A549 (cell line): ENCODE measurements around the gene POP5. TPM values are rescaled to one million over a fixed set of nuclear protein-coding genes. Genes with fewer than 3 reads are reported as not detected.

Source experiments
- ATAC-seq, 2 experiments: fragments of 200-7000 bp in 1 of 2; fragments of >200 bp in 1 of 2; cut with Nextera tagmentation in 1 of 2; cut with Tn5 transposase in 1 of 2; 3 replicates each; pipeline versions ENCODE4 v1.8.0 to v1.9.1; 2018 to 2020; ENCODE audit warnings: mild to moderate bottlenecking in 1 of 2, moderate library complexity in 1 of 2
- CTCF ChIA-PET: fragments of 300-600 bp; sonication (Branson Sonifier 250); formaldehyde crosslinking; extraction: SDS; loops from one replicate; lab custom pipeline; 2021; ENCODE audit warnings: antibody characterized with exemption, inconsistent platforms; lab: Yijun Ruan, JAX
- POLR2A ChIA-PET: fragments of 350-600 bp; formaldehyde crosslinking; extraction: SDS; loops from one replicate; lab custom pipeline; 2021; ENCODE audit warnings: antibody characterized with exemption, inconsistent platforms; lab: Yijun Ruan, JAX
- DNase-seq, 2 experiments: peaks; one replicate each; pipeline versions ENCODE4 v3.0.0 to v3.0.0-alpha.2; 2011 to 2016; ENCODE audit warnings: low read depth in 1 of 2, low spot score in 1 of 2
- FAIRE-seq: peaks from 2 replicates; lab custom pipeline; 2011; peaks lifted over from hg19 to GRCh38; lab: Jason Lieb, UNC
- H3K27ac ChIP-seq, 2 experiments: fragments of >200 bp; sonication (Bioruptor Twin); formaldehyde crosslinking; 3 replicates each; pipeline ENCODE4 v1.5.1; 2016 to 2017
- H3K4me1 ChIP-seq: fragments of >200 bp; sonication (Bioruptor Twin); formaldehyde crosslinking; 3 replicates; pipeline ENCODE4 v1.6.1; 2016
- H3K4me2 ChIP-seq: fragments of >200 bp; sonication (Bioruptor Twin); formaldehyde crosslinking; 3 replicates; pipeline ENCODE4 v1.6.1; 2016
- H3K4me3 ChIP-seq: fragments of >200 bp; sonication (Bioruptor Twin); formaldehyde crosslinking; 3 replicates; pipeline ENCODE4 v1.5.1; 2016
- H3K9me3 ChIP-seq: fragments of >200 bp; sonication (Bioruptor Twin); formaldehyde crosslinking; 3 replicates; pipeline ENCODE4 v1.6.1; 2016
- BCL3 ChIP-seq: fragments of >200 bp; sonication (Bioruptor Twin); formaldehyde crosslinking; IDR thresholded peaks from 3 replicates; pipeline ENCODE4 v1.6.1; 2016
- BHLHE40 ChIP-seq: IDR thresholded peaks from 2 replicates; pipeline ENCODE4 v1.6.1; 2012; ENCODE audit warnings: low read depth, low read length, inconsistent platforms
- CHD4 ChIP-seq: fragments of 200-600 bp; sonication (generic); IDR thresholded peaks from 2 replicates; pipeline ENCODE4 v1.6.1; 2016; ENCODE audit warnings: antibody characterized with exemption, mild to moderate bottlenecking, borderline replicate concordance
- EHMT2 ChIP-seq: fragments of 200-600 bp; sonication (generic); IDR thresholded peaks from 2 replicates; pipeline ENCODE4 v1.6.1; 2016; ENCODE audit warnings: antibody characterized with exemption, low read depth, mild to moderate bottlenecking, moderate library complexity
- FOXS1 ChIP-seq: fragments of 250-450 bp; sonication (Bioruptor Pico); IDR thresholded peaks from 2 replicates; pipeline ENCODE4 v1.5.0; 2020; ENCODE audit warnings: mild to moderate bottlenecking, moderate library complexity
- HOXB5 ChIP-seq: fragments of 250-450 bp; sonication (Bioruptor Pico); IDR thresholded peaks from 2 replicates; pipeline ENCODE4 v1.5.0; 2020; ENCODE audit warnings: mild to moderate bottlenecking, moderate library complexity
- MAFK ChIP-seq: fragments of 450-650 bp; IDR thresholded peaks from 2 replicates; pipeline ENCODE4 v1.6.1; 2014; ENCODE audit not compliant: partially characterized antibody
- MYC ChIP-seq: IDR thresholded peaks from 2 replicates; pipeline ENCODE4 v1.6.1; 2012; ENCODE audit warnings: mild to moderate bottlenecking, inconsistent platforms, low read length, improper control_type of control experiment, borderline replicate concordance
- NFE2L2 ChIP-seq: fragments of 150-350 bp; conservative IDR thresholded peaks from 2 replicates; pipeline ENCODE4 v1.6.1; 2014; ENCODE audit warnings: low read length
- POLR2AphosphoS2 ChIP-seq: conservative IDR thresholded peaks from 2 replicates; pipeline ENCODE4 v1.6.1; 2012; ENCODE audit warnings: low read length, improper control_type of control experiment, inconsistent platforms
- RARB ChIP-seq: fragments of 250-450 bp; sonication (Bioruptor Pico); IDR thresholded peaks from 2 replicates; pipeline ENCODE4 v1.8.0; 2021; ENCODE audit warnings: mild to moderate bottlenecking, moderate library complexity
- TP53 ChIP-seq: fragments of 250-450 bp; sonication (Bioruptor Pico); IDR thresholded peaks from 2 replicates; pipeline ENCODE4 v1.5.0; 2021; ENCODE audit warnings: mild to moderate bottlenecking, moderate library complexity
- ZC3H11A ChIP-seq: fragments of 450-650 bp; IDR thresholded peaks from 2 replicates; pipeline ENCODE4 v1.6.1; 2014; ENCODE audit warnings: antibody characterized with exemption, mild to moderate bottlenecking
- ZNF302 ChIP-seq: fragments of 250-450 bp; sonication (Bioruptor Pico); IDR thresholded peaks from 2 replicates; pipeline ENCODE4 v1.9.0; 2021; ENCODE audit warnings: inconsistent platforms, mild to moderate bottlenecking, moderate library complexity
- ZSCAN20 ChIP-seq: fragments of 250-450 bp; sonication (Bioruptor Pico); IDR thresholded peaks from 2 replicates; pipeline ENCODE4 v1.8.0; 2022; ENCODE audit warnings: mild to moderate bottlenecking, moderate library complexity
- WGBS: methylation state at CpG from one replicate; pipeline ENCODE4 v1.1.6; 2017; ENCODE audit errors: missing lambda C conversion rate; 5-methylcytosine and 5-hydroxymethylcytosine counted together
- polyA plus RNA-seq, 4 experiments: library from polyadenylated mRNA; depleted of rRNA in 3 of 4; stranded (reverse); fragments of >200 nt; fragmentation: RNase III in 1 of 4; extraction: RNeasy Plus Mini Kit Qiagen cat#74134 plus additional on column Dnase treatment in 1 of 4; gene quantifications; 2 replicates in 3 of 4; 3 replicates in 1 of 4; pipeline ENCODE4 v1.2.3, GENCODE V29; 2011 to 2017
- TF ChIP-seq, protein P1 (sequence below): fragments of 450-650 bp; IDR thresholded peaks from 2 replicates; pipeline ENCODE4 v1.6.1; 2014; ENCODE audit warnings: antibody characterized with exemption
- TF ChIP-seq, protein P2 (sequence below): IDR thresholded peaks from 2 replicates; pipeline ENCODE4 v1.6.1; 2012
- TF ChIP-seq, protein P3 (sequence below): fragments of >200 bp; sonication (Bioruptor Twin); formaldehyde crosslinking; IDR thresholded peaks from 3 replicates; pipeline ENCODE4 v1.5.1; 2016
- TF ChIP-seq, protein P4 (sequence below): fragments of 200-600 bp; sonication (generic); IDR thresholded peaks from 2 replicates; pipeline ENCODE4 v1.6.1; 2016; ENCODE audit warnings: antibody characterized with exemption, mild to moderate bottlenecking, moderate library complexity

Gene POP5
- polyA plus RNA-seq, 2 of the 4 experiments (the other 2 are of a cell fraction), result 82.4 to 111 TPM

GRCh38 chr12:120563495-120563894 is 17.7 kb downstream of the POP5 start:
- Histone ChIP-seq H3K27ac (no peak overlapping the region), H3K9me3 (no peaks in the 10 kb centered on the region), H3K4me2 (no peak overlapping the region), H3K4me1 (no peaks in the 10 kb centered on the region), H3K4me3 (no peak overlapping the region)
- ATAC-seq, result no peak
- WGBS, result 96% methylated on average over 10 of the region's 11 CpGs
- POLR2A ChIA-PET, result interaction anchor here (0.6 kb wide), 1 partner anchor 11 kb away, joined by 3 read pairs; no protein-coding TSS in a partner anchor
- TF ChIP-seq ZNF302 (CRISPR knock-in tag), result no peak
- no peak for TF ChIP-seq RARB (CRISPR knock-in tag)
- no peak for TF ChIP-seq POLR2AphosphoS2
- TF ChIP-seq TP53, result no peak
- TF ChIP-seq BHLHE40, result no peak
- no peak for TF ChIP-seq ZSCAN20 (CRISPR knock-in tag)
- TF ChIP-seq ZC3H11A, result no peak
- TF ChIP-seq BCL3, result no peak
- TF ChIP-seq FOXS1 (CRISPR knock-in tag), result no peak
- TF ChIP-seq, protein P1, sequence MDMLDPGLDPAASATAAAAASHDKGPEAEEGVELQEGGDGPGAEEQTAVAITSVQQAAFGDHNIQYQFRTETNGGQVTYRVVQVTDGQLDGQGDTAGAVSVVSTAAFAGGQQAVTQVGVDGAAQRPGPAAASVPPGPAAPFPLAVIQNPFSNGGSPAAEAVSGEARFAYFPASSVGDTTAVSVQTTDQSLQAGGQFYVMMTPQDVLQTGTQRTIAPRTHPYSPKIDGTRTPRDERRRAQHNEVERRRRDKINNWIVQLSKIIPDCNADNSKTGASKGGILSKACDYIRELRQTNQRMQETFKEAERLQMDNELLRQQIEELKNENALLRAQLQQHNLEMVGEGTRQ, result no peak
- TF ChIP-seq CHD4, result no peak
- TF ChIP-seq, protein P2, sequence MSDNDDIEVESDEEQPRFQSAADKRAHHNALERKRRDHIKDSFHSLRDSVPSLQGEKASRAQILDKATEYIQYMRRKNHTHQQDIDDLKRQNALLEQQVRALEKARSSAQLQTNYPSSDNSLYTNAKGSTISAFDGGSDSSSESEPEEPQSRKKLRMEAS, result no peak
- TF ChIP-seq HOXB5, result no peak
- no peak for TF ChIP-seq MYC
- no peak for TF ChIP-seq EHMT2
- DNase-seq, result no peak
- no peak for FAIRE-seq
- CTCF ChIA-PET, result interaction anchor here (1.7 to 2.5 kb wide), 2 partner anchors 19 to 25 kb away, joined by 4 to 5 read pairs; no protein-coding TSS in a partner anchor

GRCh38 chr12:120562906-120563305 is 18.3 kb downstream of the POP5 start:
- no peaks in the 10 kb centered on the region for H3K4me1 ChIP-seq
- ATAC-seq (no peak), FAIRE-seq (no peak)

More at GRCh38 chr12:120562906-120563305, 18.3 kb downstream of the POP5 start:
- Histone ChIP-seq H3K9me3 (no peaks in the 10 kb centered on the region), H3K4me3 (no peak overlapping the region), H3K27ac (no peak overlapping the region), H3K4me2 (no peak overlapping the region)
- TF ChIP-seq MAFK, result no peak
- no peak for TF ChIP-seq ZSCAN20 (CRISPR knock-in tag)
- no peak for TF ChIP-seq NFE2L2
- TF ChIP-seq, protein P3, sequence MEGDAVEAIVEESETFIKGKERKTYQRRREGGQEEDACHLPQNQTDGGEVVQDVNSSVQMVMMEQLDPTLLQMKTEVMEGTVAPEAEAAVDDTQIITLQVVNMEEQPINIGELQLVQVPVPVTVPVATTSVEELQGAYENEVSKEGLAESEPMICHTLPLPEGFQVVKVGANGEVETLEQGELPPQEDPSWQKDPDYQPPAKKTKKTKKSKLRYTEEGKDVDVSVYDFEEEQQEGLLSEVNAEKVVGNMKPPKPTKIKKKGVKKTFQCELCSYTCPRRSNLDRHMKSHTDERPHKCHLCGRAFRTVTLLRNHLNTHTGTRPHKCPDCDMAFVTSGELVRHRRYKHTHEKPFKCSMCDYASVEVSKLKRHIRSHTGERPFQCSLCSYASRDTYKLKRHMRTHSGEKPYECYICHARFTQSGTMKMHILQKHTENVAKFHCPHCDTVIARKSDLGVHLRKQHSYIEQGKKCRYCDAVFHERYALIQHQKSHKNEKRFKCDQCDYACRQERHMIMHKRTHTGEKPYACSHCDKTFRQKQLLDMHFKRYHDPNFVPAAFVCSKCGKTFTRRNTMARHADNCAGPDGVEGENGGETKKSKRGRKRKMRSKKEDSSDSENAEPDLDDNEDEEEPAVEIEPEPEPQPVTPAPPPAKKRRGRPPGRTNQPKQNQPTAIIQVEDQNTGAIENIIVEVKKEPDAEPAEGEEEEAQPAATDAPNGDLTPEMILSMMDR, result no peak
- TF ChIP-seq, protein P4, sequence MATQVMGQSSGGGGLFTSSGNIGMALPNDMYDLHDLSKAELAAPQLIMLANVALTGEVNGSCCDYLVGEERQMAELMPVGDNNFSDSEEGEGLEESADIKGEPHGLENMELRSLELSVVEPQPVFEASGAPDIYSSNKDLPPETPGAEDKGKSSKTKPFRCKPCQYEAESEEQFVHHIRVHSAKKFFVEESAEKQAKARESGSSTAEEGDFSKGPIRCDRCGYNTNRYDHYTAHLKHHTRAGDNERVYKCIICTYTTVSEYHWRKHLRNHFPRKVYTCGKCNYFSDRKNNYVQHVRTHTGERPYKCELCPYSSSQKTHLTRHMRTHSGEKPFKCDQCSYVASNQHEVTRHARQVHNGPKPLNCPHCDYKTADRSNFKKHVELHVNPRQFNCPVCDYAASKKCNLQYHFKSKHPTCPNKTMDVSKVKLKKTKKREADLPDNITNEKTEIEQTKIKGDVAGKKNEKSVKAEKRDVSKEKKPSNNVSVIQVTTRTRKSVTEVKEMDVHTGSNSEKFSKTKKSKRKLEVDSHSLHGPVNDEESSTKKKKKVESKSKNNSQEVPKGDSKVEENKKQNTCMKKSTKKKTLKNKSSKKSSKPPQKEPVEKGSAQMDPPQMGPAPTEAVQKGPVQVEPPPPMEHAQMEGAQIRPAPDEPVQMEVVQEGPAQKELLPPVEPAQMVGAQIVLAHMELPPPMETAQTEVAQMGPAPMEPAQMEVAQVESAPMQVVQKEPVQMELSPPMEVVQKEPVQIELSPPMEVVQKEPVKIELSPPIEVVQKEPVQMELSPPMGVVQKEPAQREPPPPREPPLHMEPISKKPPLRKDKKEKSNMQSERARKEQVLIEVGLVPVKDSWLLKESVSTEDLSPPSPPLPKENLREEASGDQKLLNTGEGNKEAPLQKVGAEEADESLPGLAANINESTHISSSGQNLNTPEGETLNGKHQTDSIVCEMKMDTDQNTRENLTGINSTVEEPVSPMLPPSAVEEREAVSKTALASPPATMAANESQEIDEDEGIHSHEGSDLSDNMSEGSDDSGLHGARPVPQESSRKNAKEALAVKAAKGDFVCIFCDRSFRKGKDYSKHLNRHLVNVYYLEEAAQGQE, result no peak
- ChIA-PET POLR2A (interaction anchor here (0.6 kb wide), 1 partner anchor 10 kb away, joined by 3 read pairs; no protein-coding TSS in a partner anchor), CTCF (interaction anchor here (0.6 to 1.7 kb wide), 2 partner anchors 24 to 316 kb away, joined by 3 to 4 read pairs; no protein-coding TSS in a partner anchor)
- no peak for DNase-seq
- WGBS, result 94% methylated on average over 8 of the region's 8 CpGs
